WTC11 (cell line): ENCODE results near the gene GRAMD1B. TPM values are rescaled to one million over a fixed set of nuclear protein-coding genes. Genes with fewer than 3 reads are reported as not detected.

Experiments used
- ATAC-seq: fragments of 200-7000 bp; cut with Tn5 transposase; 2 replicates; pipeline ENCODE4 v1.10.0; 2021; ENCODE audit warnings: mild to moderate bottlenecking, moderate library complexity
- CTCF ChIA-PET: fragments of 300-600 bp; sonication (Branson Sonifier 250); formaldehyde crosslinking; loops from one replicate; lab custom pipeline; 2021; ENCODE audit warnings: antibody characterized with exemption; lab: Charles Lee
- POLR2A ChIA-PET: fragments of 350-600 bp; sonication (Branson Sonifier 250); formaldehyde crosslinking; loops from one replicate; lab custom pipeline; 2021; ENCODE audit warnings: antibody characterized with exemption; lab: Charles Lee
- DNase-seq: peaks from one replicate; pipeline ENCODE4 v3.0.0; 2021; ENCODE audit warnings: low spot score
- H3K27ac Mint-ChIP-seq: 2 replicates; pipeline ENCODE4 v1.8.0; 2021; ENCODE audit warnings: mixed read lengths
- H3K27me3 Mint-ChIP-seq: 2 replicates; pipeline ENCODE4 v1.8.0; 2021; ENCODE audit warnings: low read depth, mild to moderate bottlenecking, moderate library complexity, mixed read lengths
- H3K36me3 Mint-ChIP-seq: 2 replicates; pipeline ENCODE4 v1.8.0; 2021; ENCODE audit warnings: mixed read lengths
- H3K4me1 Mint-ChIP-seq: 2 replicates; pipeline ENCODE4 v1.8.0; 2022; ENCODE audit warnings: mixed read lengths
- H3K4me3 Mint-ChIP-seq: 2 replicates; pipeline ENCODE4 v1.8.0; 2021; ENCODE audit warnings: mild to moderate bottlenecking, moderate library complexity, mixed read lengths
- H3K9me3 Mint-ChIP-seq: 2 replicates; pipeline ENCODE4 v1.8.0; 2021; ENCODE audit warnings: mixed read lengths
- ATF3 ChIP-seq: sonication (generic); formaldehyde crosslinking; conservative IDR thresholded peaks from 2 replicates; pipeline ENCODE4 v1.8.1; 2022; ENCODE audit warnings: mild to moderate bottlenecking, missing genetic modification reagents
- E2F5 ChIP-seq: sonication (generic); formaldehyde crosslinking; IDR thresholded peaks from 2 replicates; pipeline ENCODE4 v1.8.1; 2022; ENCODE audit warnings: mild to moderate bottlenecking, moderate library complexity, missing genetic modification reagents
- ELF4 ChIP-seq: sonication (generic); formaldehyde crosslinking; IDR thresholded peaks from 2 replicates; pipeline ENCODE4 v1.8.1; 2022; ENCODE audit warnings: low read depth, mild to moderate bottlenecking, moderate library complexity, missing genetic modification reagents
- GABPB1 ChIP-seq: sonication (generic); formaldehyde crosslinking; IDR thresholded peaks from 2 replicates; pipeline ENCODE4 v1.8.1; 2023; ENCODE audit warnings: mild to moderate bottlenecking, missing genetic modification reagents
- HMGXB4 ChIP-seq: sonication (generic); formaldehyde crosslinking; IDR thresholded peaks from 2 replicates; pipeline ENCODE4 v1.8.1; 2023; ENCODE audit warnings: mild to moderate bottlenecking, moderate library complexity, missing genetic modification reagents
- IRF2 ChIP-seq: sonication (generic); formaldehyde crosslinking; IDR thresholded peaks from 2 replicates; pipeline ENCODE4 v1.8.0; 2022; ENCODE audit warnings: low read depth, missing genetic modification reagents, borderline replicate concordance
- NR1H2 ChIP-seq: sonication (generic); formaldehyde crosslinking; IDR thresholded peaks from 2 replicates; pipeline ENCODE4 v1.9.0; 2021; ENCODE audit warnings: mild to moderate bottlenecking, moderate library complexity, missing genetic modification reagents
- OVOL2 ChIP-seq: fragments of 250-450 bp; sonication (Bioruptor Pico); IDR thresholded peaks from 2 replicates; pipeline ENCODE4 v1.9.0; 2021; ENCODE audit warnings: mild to moderate bottlenecking, borderline replicate concordance
- RELA ChIP-seq: sonication (generic); formaldehyde crosslinking; IDR thresholded peaks from 2 replicates; pipeline ENCODE4 v1.8.1; 2022; ENCODE audit warnings: missing genetic modification reagents, mild to moderate bottlenecking, borderline replicate concordance
- TCF7 ChIP-seq: sonication (generic); formaldehyde crosslinking; IDR thresholded peaks from 2 replicates; pipeline ENCODE4 v1.8.0; 2022; ENCODE audit warnings: mild to moderate bottlenecking, low read depth, missing genetic modification reagents, moderate library complexity
- ZNF121 ChIP-seq: sonication (generic); formaldehyde crosslinking; IDR thresholded peaks from 2 replicates; pipeline ENCODE4 v1.8.0; 2023; ENCODE audit warnings: missing genetic modification reagents
- ZNF263 ChIP-seq: sonication (generic); formaldehyde crosslinking; IDR thresholded peaks from 2 replicates; pipeline ENCODE4 v1.8.1; 2022; ENCODE audit warnings: low read depth, mild to moderate bottlenecking, moderate library complexity, missing genetic modification reagents
- ZNF281 ChIP-seq: sonication (generic); formaldehyde crosslinking; IDR thresholded peaks from 2 replicates; pipeline ENCODE4 v1.8.0; 2023; ENCODE audit warnings: mild to moderate bottlenecking, missing genetic modification reagents
- total RNA-seq: library from RNA; stranded (reverse); gene quantifications from 3 replicates; pipeline ENCODE4 v1.2.3, GENCODE V29; 2021
- TF ChIP-seq, protein P1 (sequence below): sonication (generic); formaldehyde crosslinking; conservative IDR thresholded peaks from 2 replicates; pipeline ENCODE4 v1.8.1; 2023; ENCODE audit warnings: mild to moderate bottlenecking, low read depth, missing genetic modification reagents, moderate library complexity
- TF ChIP-seq, protein P2 (sequence below): sonication (generic); formaldehyde crosslinking; IDR thresholded peaks from 2 replicates; pipeline ENCODE4 v1.8.1; 2022; ENCODE audit warnings: missing genetic modification reagents, borderline replicate concordance
- TF ChIP-seq, protein P3 (sequence below): fragments of 250-450 bp; sonication (Bioruptor Pico); IDR thresholded peaks from 2 replicates; pipeline ENCODE4 v1.9.0; 2021; ENCODE audit warnings: mild to moderate bottlenecking, borderline replicate concordance
- TF ChIP-seq, protein P4 (sequence below): sonication (generic); formaldehyde crosslinking; IDR thresholded peaks from 2 replicates; pipeline ENCODE4 v1.8.0; 2022; ENCODE audit warnings: mild to moderate bottlenecking, missing genetic modification reagents
- TF ChIP-seq, protein P5 (sequence below): fragments of 250-450 bp; sonication (Bioruptor Pico); conservative IDR thresholded peaks from 2 replicates; pipeline ENCODE4 v1.9.0; 2021; ENCODE audit warnings: mild to moderate bottlenecking

Gene GRAMD1B
- total RNA-seq, 1 experiment from 2014 or later = 31.5 TPM

DNA sequence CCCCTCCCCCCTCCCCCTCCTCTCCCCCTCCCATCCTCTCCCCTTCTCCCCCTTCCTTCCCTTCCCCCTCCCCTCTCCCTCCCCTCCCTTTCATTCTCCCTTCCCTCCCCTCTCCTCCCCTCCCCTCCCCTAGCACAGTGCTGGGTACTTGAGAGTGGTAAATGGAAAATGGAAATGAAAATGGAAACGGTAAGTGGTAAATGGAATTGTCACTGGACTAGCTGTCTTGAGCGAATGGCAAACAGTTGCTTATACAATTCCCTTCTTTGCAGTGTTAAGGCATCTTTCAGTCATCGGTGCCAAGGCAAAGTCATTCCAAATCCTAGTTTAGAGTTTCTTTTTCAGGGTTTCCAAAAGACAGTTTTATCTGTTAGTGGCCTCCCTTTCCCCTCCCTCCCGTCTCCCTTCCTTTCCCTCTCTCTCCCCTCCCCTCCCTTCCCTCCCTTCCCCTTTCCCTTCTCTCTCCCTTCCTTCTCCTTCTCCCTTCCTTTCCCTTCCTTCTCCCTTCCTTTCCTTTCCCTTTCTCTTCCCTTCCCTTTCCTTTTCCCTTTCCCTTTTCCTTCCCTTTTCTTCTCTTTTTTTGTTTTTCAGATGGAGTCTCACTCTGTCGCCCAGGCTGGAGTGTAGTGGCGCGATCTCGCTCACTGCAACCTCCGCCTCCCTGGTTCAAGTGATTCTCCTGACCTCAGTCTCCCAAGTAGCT lies 47.3 kb downstream of the GRAMD1B start:
- ATAC-seq = no peak
- Mint-ChIP-seq H3K36me3 (peaks cover 6% of the 10 kb centered on the region), H3K4me1 (peaks cover 40% of the 10 kb centered on the region), H3K27me3 (no peaks in the 10 kb centered on the region), H3K9me3 (no peaks in the 10 kb centered on the region), H3K4me3 (no peak overlapping the region), H3K27ac (no peak overlapping the region)
- ChIA-PET CTCF (interaction anchor here (1.5 to 6.3 kb wide), 6 partner anchors 17 to 230 kb away, joined by 4 to 217 read pairs (median 12); no protein-coding TSS in a partner anchor), POLR2A (interaction anchor here (1.0 kb wide), 1 partner anchor 8 kb away, joined by 3 read pairs; no protein-coding TSS in a partner anchor)
- TF ChIP-seq ATF3 (CRISPR knock-in tag) (no peak), ELF4 (CRISPR knock-in tag) (no peak), ZNF263 (no peak), RELA (no peak), ZNF121 (CRISPR knock-in tag) (no peak), E2F5 (CRISPR knock-in tag) (no peak), NR1H2 (CRISPR knock-in tag) (no peak), HMGXB4 (CRISPR knock-in tag) (no peak), OVOL2 (CRISPR knock-in tag) (no peak), ZNF281 (CRISPR knock-in tag) (no peak), IRF2 (no peak), GABPB1 (CRISPR knock-in tag) (no peak), TCF7 (CRISPR knock-in tag) (no peak)
- TF ChIP-seq, protein P1, sequence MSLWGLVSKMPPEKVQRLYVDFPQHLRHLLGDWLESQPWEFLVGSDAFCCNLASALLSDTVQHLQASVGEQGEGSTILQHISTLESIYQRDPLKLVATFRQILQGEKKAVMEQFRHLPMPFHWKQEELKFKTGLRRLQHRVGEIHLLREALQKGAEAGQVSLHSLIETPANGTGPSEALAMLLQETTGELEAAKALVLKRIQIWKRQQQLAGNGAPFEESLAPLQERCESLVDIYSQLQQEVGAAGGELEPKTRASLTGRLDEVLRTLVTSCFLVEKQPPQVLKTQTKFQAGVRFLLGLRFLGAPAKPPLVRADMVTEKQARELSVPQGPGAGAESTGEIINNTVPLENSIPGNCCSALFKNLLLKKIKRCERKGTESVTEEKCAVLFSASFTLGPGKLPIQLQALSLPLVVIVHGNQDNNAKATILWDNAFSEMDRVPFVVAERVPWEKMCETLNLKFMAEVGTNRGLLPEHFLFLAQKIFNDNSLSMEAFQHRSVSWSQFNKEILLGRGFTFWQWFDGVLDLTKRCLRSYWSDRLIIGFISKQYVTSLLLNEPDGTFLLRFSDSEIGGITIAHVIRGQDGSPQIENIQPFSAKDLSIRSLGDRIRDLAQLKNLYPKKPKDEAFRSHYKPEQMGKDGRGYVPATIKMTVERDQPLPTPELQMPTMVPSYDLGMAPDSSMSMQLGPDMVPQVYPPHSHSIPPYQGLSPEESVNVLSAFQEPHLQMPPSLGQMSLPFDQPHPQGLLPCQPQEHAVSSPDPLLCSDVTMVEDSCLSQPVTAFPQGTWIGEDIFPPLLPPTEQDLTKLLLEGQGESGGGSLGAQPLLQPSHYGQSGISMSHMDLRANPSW = no peak
- TF ChIP-seq, protein P2, sequence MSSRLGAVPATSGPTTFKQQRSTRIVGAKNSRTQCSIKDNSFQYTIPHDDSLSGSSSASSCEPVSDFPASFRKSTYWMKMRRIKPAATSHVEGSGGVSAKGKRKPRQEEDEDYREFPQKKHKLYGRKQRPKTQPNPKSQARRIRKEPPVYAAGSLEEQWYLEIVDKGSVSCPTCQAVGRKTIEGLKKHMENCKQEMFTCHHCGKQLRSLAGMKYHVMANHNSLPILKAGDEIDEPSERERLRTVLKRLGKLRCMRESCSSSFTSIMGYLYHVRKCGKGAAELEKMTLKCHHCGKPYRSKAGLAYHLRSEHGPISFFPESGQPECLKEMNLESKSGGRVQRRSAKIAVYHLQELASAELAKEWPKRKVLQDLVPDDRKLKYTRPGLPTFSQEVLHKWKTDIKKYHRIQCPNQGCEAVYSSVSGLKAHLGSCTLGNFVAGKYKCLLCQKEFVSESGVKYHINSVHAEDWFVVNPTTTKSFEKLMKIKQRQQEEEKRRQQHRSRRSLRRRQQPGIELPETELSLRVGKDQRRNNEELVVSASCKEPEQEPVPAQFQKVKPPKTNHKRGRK (CRISPR knock-in tag) = no peak
- TF ChIP-seq, protein P3, sequence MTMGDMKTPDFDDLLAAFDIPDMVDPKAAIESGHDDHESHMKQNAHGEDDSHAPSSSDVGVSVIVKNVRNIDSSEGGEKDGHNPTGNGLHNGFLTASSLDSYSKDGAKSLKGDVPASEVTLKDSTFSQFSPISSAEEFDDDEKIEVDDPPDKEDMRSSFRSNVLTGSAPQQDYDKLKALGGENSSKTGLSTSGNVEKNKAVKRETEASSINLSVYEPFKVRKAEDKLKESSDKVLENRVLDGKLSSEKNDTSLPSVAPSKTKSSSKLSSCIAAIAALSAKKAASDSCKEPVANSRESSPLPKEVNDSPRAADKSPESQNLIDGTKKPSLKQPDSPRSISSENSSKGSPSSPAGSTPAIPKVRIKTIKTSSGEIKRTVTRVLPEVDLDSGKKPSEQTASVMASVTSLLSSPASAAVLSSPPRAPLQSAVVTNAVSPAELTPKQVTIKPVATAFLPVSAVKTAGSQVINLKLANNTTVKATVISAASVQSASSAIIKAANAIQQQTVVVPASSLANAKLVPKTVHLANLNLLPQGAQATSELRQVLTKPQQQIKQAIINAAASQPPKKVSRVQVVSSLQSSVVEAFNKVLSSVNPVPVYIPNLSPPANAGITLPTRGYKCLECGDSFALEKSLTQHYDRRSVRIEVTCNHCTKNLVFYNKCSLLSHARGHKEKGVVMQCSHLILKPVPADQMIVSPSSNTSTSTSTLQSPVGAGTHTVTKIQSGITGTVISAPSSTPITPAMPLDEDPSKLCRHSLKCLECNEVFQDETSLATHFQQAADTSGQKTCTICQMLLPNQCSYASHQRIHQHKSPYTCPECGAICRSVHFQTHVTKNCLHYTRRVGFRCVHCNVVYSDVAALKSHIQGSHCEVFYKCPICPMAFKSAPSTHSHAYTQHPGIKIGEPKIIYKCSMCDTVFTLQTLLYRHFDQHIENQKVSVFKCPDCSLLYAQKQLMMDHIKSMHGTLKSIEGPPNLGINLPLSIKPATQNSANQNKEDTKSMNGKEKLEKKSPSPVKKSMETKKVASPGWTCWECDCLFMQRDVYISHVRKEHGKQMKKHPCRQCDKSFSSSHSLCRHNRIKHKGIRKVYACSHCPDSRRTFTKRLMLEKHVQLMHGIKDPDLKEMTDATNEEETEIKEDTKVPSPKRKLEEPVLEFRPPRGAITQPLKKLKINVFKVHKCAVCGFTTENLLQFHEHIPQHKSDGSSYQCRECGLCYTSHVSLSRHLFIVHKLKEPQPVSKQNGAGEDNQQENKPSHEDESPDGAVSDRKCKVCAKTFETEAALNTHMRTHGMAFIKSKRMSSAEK = no peak
- TF ChIP-seq, protein P4, sequence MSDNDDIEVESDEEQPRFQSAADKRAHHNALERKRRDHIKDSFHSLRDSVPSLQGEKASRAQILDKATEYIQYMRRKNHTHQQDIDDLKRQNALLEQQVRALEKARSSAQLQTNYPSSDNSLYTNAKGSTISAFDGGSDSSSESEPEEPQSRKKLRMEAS (CRISPR knock-in tag) = no peak
- TF ChIP-seq, protein P5, sequence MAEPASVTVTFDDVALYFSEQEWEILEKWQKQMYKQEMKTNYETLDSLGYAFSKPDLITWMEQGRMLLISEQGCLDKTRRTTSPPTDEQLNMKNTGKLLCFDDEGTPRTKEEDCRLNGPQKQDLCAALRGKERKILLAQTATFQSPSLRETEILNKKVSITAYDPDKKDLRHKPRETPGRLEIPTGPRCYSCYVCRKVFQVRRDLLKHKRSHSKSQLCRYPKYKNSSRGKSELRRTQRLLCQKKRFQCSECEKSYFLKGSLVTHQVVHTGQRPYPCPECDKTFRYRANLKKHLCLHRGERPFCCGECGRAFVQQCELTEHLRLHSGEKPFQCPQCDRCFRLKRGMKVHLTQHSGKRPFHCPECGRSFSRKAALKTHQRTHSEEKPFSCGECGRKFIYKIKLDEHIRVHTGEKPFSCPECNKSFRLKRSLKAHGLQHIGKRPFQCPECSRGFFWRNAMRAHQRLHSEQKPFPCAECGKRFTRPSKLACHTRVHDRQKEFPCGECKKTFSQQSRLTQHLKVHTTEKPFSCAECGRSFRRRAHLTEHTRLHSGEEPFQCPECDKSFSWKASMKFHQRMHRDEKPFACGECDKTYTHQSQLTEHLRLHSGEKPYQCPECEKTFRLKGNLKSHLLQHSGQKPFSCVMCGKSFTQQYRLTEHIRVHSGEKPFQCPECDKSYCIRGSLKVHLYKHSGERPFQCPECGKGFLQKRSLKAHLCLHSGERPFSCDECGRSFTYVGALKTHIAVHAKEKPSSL (CRISPR knock-in tag) = no peak
- no peak for DNase-seq
